ENCODE data around the gene WARS2. TPM values are rescaled to one million over a fixed set of nuclear protein-coding genes. Genes with fewer than 3 reads are reported as not detected.
A peak's percentile ranks its signal among the peaks of the same experiment; 100 is the strongest.

WARS2 gene
- total and polyA plus RNA-seq, 3 experiments from 2014 or later = 15.5 to 19.4 (median 18.1) TPM

DNA sequence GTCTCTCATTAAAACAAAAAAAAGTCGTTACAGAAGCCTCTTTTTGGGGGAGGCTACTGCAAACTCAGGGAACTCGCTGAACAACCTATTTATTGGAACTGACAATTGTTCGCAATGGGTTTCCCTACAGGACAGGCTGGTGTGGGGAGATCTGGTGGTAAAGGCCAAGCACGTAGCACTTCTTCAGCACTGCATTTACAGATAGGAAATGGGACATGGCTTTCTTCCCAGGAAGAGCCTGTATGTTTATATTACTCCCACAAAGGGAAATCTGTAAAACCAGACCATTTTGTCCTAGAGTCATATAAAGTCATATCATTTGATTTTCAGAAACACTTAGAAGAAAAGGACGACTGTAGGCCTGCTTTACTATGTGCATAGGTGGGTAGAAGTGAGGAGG lies 113.5 kb downstream of the WARS2 start:
- Mint-ChIP-seq H3K36me3 (peaks cover 26 to 40% (median 30%) of the 10 kb centered on the region in 3 donors), H3K9me3 (peaks cover 5 to 18% (median 8%) of the 10 kb centered on the region in 5 donors), H3K4me1 (no peaks in the 10 kb centered on the region), H3K4me3 (no peak overlapping the region), H3K27ac (no peak overlapping the region), H3K27me3 (no peaks in the 10 kb centered on the region)
- DNase-seq = no peak
- Histone ChIP-seq H3K27me3 (ENCODE audit: insufficient read depth, low read length, poor library complexity, severe bottlenecking) (no peaks in the 10 kb centered on the region), H3K36me3 (ENCODE audit: insufficient read depth, low read length) (no peaks in the 10 kb centered on the region), H3K9me3 (ENCODE audit: low read length) (no peaks in the 10 kb centered on the region), H3K4me3 (ENCODE audit: low read length) (no peak overlapping the region), H3K27ac (ENCODE audit: low read depth, low read length) (no peak overlapping the region), H3K4me1 (ENCODE audit: insufficient read depth, low read length) (no peaks in the 10 kb centered on the region)
- ChIA-PET POLR2A (no interaction called here), CTCF (no interaction called here)

GRCh38 chr1:119015547-119015946 lies 124.9 kb downstream of the WARS2 start:
- Histone ChIP-seq H3K4me3 (ENCODE audit: low read length) (no peak overlapping the region), H3K4me1 (ENCODE audit: insufficient read depth, low read length) (no peaks in the 10 kb centered on the region), H3K27ac (ENCODE audit: low read depth, low read length) (no peak overlapping the region), H3K9me3 (ENCODE audit: low read length) (no peaks in the 10 kb centered on the region), H3K36me3 (ENCODE audit: insufficient read depth, low read length) (no peaks in the 10 kb centered on the region), H3K27me3 (ENCODE audit: insufficient read depth, low read length, poor library complexity, severe bottlenecking) (no peaks in the 10 kb centered on the region)
- CTCF ChIA-PET = no interaction called here
- peaks cover 8 to 46% (median 37%) of the 10 kb centered on the region in 5 donors for H3K9me3 Mint-ChIP-seq
- H3K36me3 Mint-ChIP-seq = peaks cover 19 to 83% (median 26%) of the 10 kb centered on the region in 3 donors
- peaks cover 6 to 39% of the 10 kb centered on the region in 2 donors for H3K27me3 Mint-ChIP-seq
- no peak for DNase-seq
- POLR2A ChIA-PET = no interaction called here
- no peak overlapping the region for H3K4me3 Mint-ChIP-seq
- H3K4me1 Mint-ChIP-seq = no peaks in the 10 kb centered on the region
- H3K27ac Mint-ChIP-seq = no peak overlapping the region

GRCh38 chr1:119012383-119012782 lies 128.1 kb downstream of the WARS2 start:
- H3K36me3 Mint-ChIP-seq = peaks cover 1 to 60% (median 11%) of the 10 kb centered on the region in 3 donors
- H3K9me3 Mint-ChIP-seq = peaks cover 9 to 48% (median 40%) of the 10 kb centered on the region in 5 donors
- POLR2A ChIA-PET = no interaction called here
- peaks cover 19 to 65% of the 10 kb centered on the region in 2 donors for H3K27me3 Mint-ChIP-seq
- H3K4me1 ChIP-seq (ENCODE audit: insufficient read depth, low read length) = no peaks in the 10 kb centered on the region
- no peaks in the 10 kb centered on the region for H3K36me3 ChIP-seq (ENCODE audit: insufficient read depth, low read length)
- H3K9me3 ChIP-seq (ENCODE audit: low read length) = no peaks in the 10 kb centered on the region
- H3K4me1 Mint-ChIP-seq = peaks cover 6 to 11% (median 10%) of the 10 kb centered on the region in 3 donors
- H3K27me3 ChIP-seq (ENCODE audit: insufficient read depth, low read length, poor library complexity, severe bottlenecking) = peaks cover 13% of the 10 kb centered on the region
- H3K27ac ChIP-seq (ENCODE audit: low read depth, low read length) = no peak overlapping the region
- no peak for DNase-seq
- peak overlapping the region in 1 of 8 donors; percentile 14 for H3K27ac Mint-ChIP-seq
- no peak overlapping the region for H3K4me3 Mint-ChIP-seq
- CTCF ChIA-PET = no interaction called here
- H3K4me3 ChIP-seq (ENCODE audit: low read length) = no peak overlapping the region

- Histone ChIP-seq H3K36me3 (ENCODE audit: insufficient read depth, low read length) (no peaks in the 10 kb centered on the region), H3K9me3 (ENCODE audit: low read length) (no peaks in the 10 kb centered on the region), H3K27ac (ENCODE audit: low read depth, low read length) (no peak overlapping the region), H3K4me1 (ENCODE audit: insufficient read depth, low read length) (no peaks in the 10 kb centered on the region), H3K27me3 (ENCODE audit: insufficient read depth, low read length, poor library complexity, severe bottlenecking) (peaks cover 13% of the 10 kb centered on the region), H3K4me3 (ENCODE audit: low read length) (no peak overlapping the region)
- H3K4me3 Mint-ChIP-seq = no peak overlapping the region
- no peak overlapping the region for H3K27ac Mint-ChIP-seq
- H3K4me1 Mint-ChIP-seq = peaks cover 6 to 11% (median 10%) of the 10 kb centered on the region in 3 donors
- H3K36me3 Mint-ChIP-seq = peaks cover 1 to 57% (median 10%) of the 10 kb centered on the region in 3 donors
- ChIA-PET POLR2A (no interaction called here), CTCF (no interaction called here)
- peaks cover 9 to 50% (median 42%) of the 10 kb centered on the region in 5 donors for H3K9me3 Mint-ChIP-seq
- H3K27me3 Mint-ChIP-seq = peaks cover 22 to 68% of the 10 kb centered on the region in 2 donors
- DNase-seq = no peak
Measured at GRCh38 chr1:119011706-119012105, 128.7 kb downstream of the WARS2 start.

GRCh38 chr1:119011116-119011515 lies 129.3 kb downstream of the WARS2 start:
- CTCF ChIA-PET = no interaction called here
- peaks cover 1 to 54% (median 8%) of the 10 kb centered on the region in 3 donors for H3K36me3 Mint-ChIP-seq

GRCh38 chr1:119010201-119010600 lies 130.3 kb downstream of the WARS2 start:
- Mint-ChIP-seq H3K27ac (no peak overlapping the region), H3K4me3 (no peak overlapping the region), H3K9me3 (peaks cover 8 to 59% (median 51%) of the 10 kb centered on the region in 5 donors), H3K27me3 (peaks cover 34 to 74% of the 10 kb centered on the region in 2 donors), H3K4me1 (peaks cover 10 to 15% (median 13%) of the 10 kb centered on the region in 3 donors), H3K36me3 (peaks cover 0 to 47% (median 8%) of the 10 kb centered on the region in 3 donors)
- no peak for DNase-seq
- ChIA-PET CTCF (no interaction called here), POLR2A (no interaction called here)
- H3K9me3 ChIP-seq (ENCODE audit: low read length) = no peaks in the 10 kb centered on the region
- H3K36me3 ChIP-seq (ENCODE audit: insufficient read depth, low read length) = no peaks in the 10 kb centered on the region
- no peak overlapping the region for H3K4me3 ChIP-seq (ENCODE audit: low read length)
- H3K27ac ChIP-seq (ENCODE audit: low read depth, low read length) = no peak overlapping the region
- no peaks in the 10 kb centered on the region for H3K4me1 ChIP-seq (ENCODE audit: insufficient read depth, low read length)
- H3K27me3 ChIP-seq (ENCODE audit: insufficient read depth, low read length, poor library complexity, severe bottlenecking) = peaks cover 25% of the 10 kb centered on the region

More at GRCh38 chr1:119011116-119011515, 129.3 kb downstream of the WARS2 start:
- Histone ChIP-seq H3K9me3 (ENCODE audit: low read length) (no peaks in the 10 kb centered on the region), H3K4me3 (ENCODE audit: low read length) (no peak overlapping the region), H3K27ac (ENCODE audit: low read depth, low read length) (no peak overlapping the region), H3K36me3 (ENCODE audit: insufficient read depth, low read length) (no peaks in the 10 kb centered on the region), H3K27me3 (ENCODE audit: insufficient read depth, low read length, poor library complexity, severe bottlenecking) (peaks cover 15% of the 10 kb centered on the region), H3K4me1 (ENCODE audit: insufficient read depth, low read length) (no peaks in the 10 kb centered on the region)
- Mint-ChIP-seq H3K9me3 (peaks cover 9 to 54% (median 46%) of the 10 kb centered on the region in 5 donors), H3K27me3 (peaks cover 27 to 73% of the 10 kb centered on the region in 2 donors), H3K4me3 (no peak overlapping the region), H3K4me1 (peaks cover 8 to 15% (median 10%) of the 10 kb centered on the region in 3 donors), H3K27ac (no peak overlapping the region)
- no peak for DNase-seq
- POLR2A ChIA-PET = no interaction called here

GRCh38 chr1:119009312-119009655 lies 131.2 kb downstream of the WARS2 start:
- no peaks in the 10 kb centered on the region for H3K4me1 ChIP-seq (ENCODE audit: insufficient read depth, low read length)
- H3K27me3 Mint-ChIP-seq = peaks cover 40 to 75% of the 10 kb centered on the region in 2 donors

GRCh38 chr1:119008483-119009311 lies 131.8 kb downstream of the WARS2 start:
- Mint-ChIP-seq H3K9me3 (peaks cover 8 to 67% (median 61%) of the 10 kb centered on the region in 5 donors), H3K36me3 (peaks cover 0 to 45% (median 8%) of the 10 kb centered on the region in 3 donors), H3K4me1 (peaks cover 10 to 15% (median 13%) of the 10 kb centered on the region in 3 donors), H3K27ac (peak overlapping the region in 1 of 8 donors; percentile 32), H3K4me3 (peak overlapping the region in 6 of 7 donors; percentile 35 to 62 (median 60)), H3K27me3 (peaks cover 46 to 81% of the 10 kb centered on the region in 2 donors)
- no peak overlapping the region for H3K27ac ChIP-seq (ENCODE audit: low read depth, low read length)
- H3K4me1 ChIP-seq (ENCODE audit: insufficient read depth, low read length) = no peaks in the 10 kb centered on the region
- no peaks in the 10 kb centered on the region for H3K36me3 ChIP-seq (ENCODE audit: insufficient read depth, low read length)
- H3K27me3 ChIP-seq (ENCODE audit: insufficient read depth, low read length, poor library complexity, severe bottlenecking) = peaks cover 35% of the 10 kb centered on the region
- no peak for DNase-seq
- H3K9me3 ChIP-seq (ENCODE audit: low read length) = no peaks in the 10 kb centered on the region
- ChIA-PET POLR2A (no interaction called here), CTCF (no interaction called here)
- no peak overlapping the region for H3K4me3 ChIP-seq (ENCODE audit: low read length)

More at GRCh38 chr1:119009312-119009655, 131.2 kb downstream of the WARS2 start:
- H3K4me3 ChIP-seq (ENCODE audit: low read length) = no peak overlapping the region
- no peaks in the 10 kb centered on the region for H3K9me3 ChIP-seq (ENCODE audit: low read length)
- H3K36me3 Mint-ChIP-seq = peaks cover 0 to 42% (median 8%) of the 10 kb centered on the region in 3 donors
- H3K4me1 Mint-ChIP-seq = peaks cover 10 to 15% (median 13%) of the 10 kb centered on the region in 3 donors
- peaks cover 30% of the 10 kb centered on the region for H3K27me3 ChIP-seq (ENCODE audit: insufficient read depth, low read length, poor library complexity, severe bottlenecking)
- POLR2A ChIA-PET = no interaction called here
- H3K27ac ChIP-seq (ENCODE audit: low read depth, low read length) = no peak overlapping the region
- H3K27ac Mint-ChIP-seq = no peak overlapping the region
- CTCF ChIA-PET = no interaction called here
- H3K36me3 ChIP-seq (ENCODE audit: insufficient read depth, low read length) = no peaks in the 10 kb centered on the region
- peaks cover 8 to 64% (median 59%) of the 10 kb centered on the region in 5 donors for H3K9me3 Mint-ChIP-seq
- DNase-seq = no peak
- H3K4me3 Mint-ChIP-seq = no peak overlapping the region
